Activated CD4-positive, alpha-beta T cell treated with anti-CD3 and anti-CD28 coated beads for 36 hours (primary cell): Measurements from ENCODE around the gene MAPK8IP3. TPM values are rescaled to one million over a fixed set of nuclear protein-coding genes. Genes with fewer than 3 reads are reported as not detected.

Experiments used
- ATAC-seq: fragments of 200-7000 bp; cut with Tn5 transposase; one replicate; pipeline ENCODE4 v1.10.0; 2021; ENCODE audit warnings: mild to moderate bottlenecking, moderate library complexity
- CTCF ChIA-PET: fragments of 350-600 bp; sonication (Branson Sonifier 250); formaldehyde crosslinking; loops from one replicate; lab custom pipeline; 2021; ENCODE audit warnings: antibody characterized with exemption; lab: Charles Lee
- POLR2A ChIA-PET: fragments of 350-600 bp; sonication (Branson Sonifier 250); formaldehyde crosslinking; loops from one replicate; lab custom pipeline; 2021; ENCODE audit warnings: antibody characterized with exemption, inconsistent platforms; lab: Charles Lee
- DNase-seq: peaks from one replicate; pipeline ENCODE4 v3.0.0-alpha.2; 2020
- H3K27ac Mint-ChIP-seq: one replicate; pipeline ENCODE4 v1.8.0; 2021; ENCODE audit warnings: mixed read lengths
- H3K27me3 Mint-ChIP-seq: one replicate; pipeline ENCODE4 v1.8.0; 2021; ENCODE audit warnings: mixed read lengths
- H3K36me3 Mint-ChIP-seq: one replicate; pipeline ENCODE4 v1.8.0; 2021; ENCODE audit warnings: low read depth, mixed read lengths
- H3K4me1 Mint-ChIP-seq: one replicate; pipeline ENCODE4 v1.8.0; 2021; ENCODE audit warnings: mixed read lengths
- H3K4me3 Mint-ChIP-seq: one replicate; pipeline ENCODE4 v1.8.0; 2021; ENCODE audit warnings: mild to moderate bottlenecking, moderate library complexity, mixed read lengths
- H3K9me3 Mint-ChIP-seq: one replicate; pipeline ENCODE4 v1.8.0; 2021; ENCODE audit warnings: low read depth, mixed read lengths
- intact Hi-C, 2 experiments: fragments of 100-400 bp; cut with DNase I in 1 of 2; cut with micrococcal nuclease in 1 of 2; formaldehyde crosslinking; loops; one replicate each; pipeline versions ENCODE4 v1.14.2 to v1.15.1; 2022 to 2024; cut with DNase I, micrococcal nuclease
- total RNA-seq, 2 experiments: library from RNA; stranded (reverse); gene quantifications; one replicate each; pipeline ENCODE4 v1.2.3, GENCODE V29; 2021

The MAPK8IP3 gene
- total RNA-seq, 2 experiments from 2014 or later, result 56.7 to 57.6 TPM

DNA sequence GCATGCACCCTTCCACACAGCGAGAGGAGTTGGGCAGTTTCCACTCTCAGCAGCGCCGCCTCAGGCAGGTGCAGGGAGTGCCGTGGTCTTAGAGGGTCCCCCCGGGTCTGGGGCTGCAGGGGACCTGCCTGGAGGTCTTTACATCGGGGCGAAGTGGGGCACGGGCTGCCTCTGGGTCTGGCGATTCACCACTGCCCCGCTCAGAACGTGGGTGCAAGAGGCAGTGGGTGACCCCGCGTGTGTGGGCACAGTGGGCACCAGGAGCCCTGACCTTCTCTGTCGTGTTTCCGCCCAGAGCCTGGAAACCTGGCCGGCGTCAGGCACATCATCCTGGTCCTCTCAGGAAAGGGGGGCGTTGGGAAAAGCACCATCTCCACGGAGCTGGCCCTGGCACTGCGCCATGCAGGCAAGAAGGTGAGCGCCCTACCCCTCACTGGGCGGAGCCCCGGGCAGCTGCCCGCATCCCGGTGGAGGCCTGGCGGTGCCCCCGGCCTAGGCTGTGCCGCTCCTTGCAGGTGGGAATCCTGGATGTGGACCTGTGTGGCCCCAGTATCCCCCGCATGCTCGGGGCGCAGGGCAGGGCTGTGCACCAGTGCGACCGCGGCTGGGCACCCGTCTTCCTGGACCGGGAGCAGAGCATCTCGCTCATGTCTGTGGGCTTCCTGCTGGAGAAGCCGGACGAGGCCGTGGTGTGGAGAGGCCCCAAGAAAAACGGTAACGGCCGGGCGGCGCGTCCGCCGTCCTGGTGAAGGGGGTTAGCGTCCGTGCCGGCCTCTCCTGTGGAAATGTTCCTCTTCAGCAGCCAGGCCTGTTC lies 80.5 kb downstream of the MAPK8IP3 start:
- POLR2A ChIA-PET, result no interaction called here

GRCh38 chr16:1787056-1787321 lies 81.0 kb downstream of the MAPK8IP3 start:
- CTCF ChIA-PET, result no interaction called here
- intact Hi-C loops, result no loop called here

More for the DNA sequence above, 80.5 kb downstream of the MAPK8IP3 start:
- H3K27me3 Mint-ChIP-seq, result no peaks in the 10 kb centered on the region
- no peak for ATAC-seq
- intact Hi-C loops, result no loop called here
- H3K36me3 Mint-ChIP-seq, result peaks cover 8% of the 10 kb centered on the region
- CTCF ChIA-PET, result no interaction called here
- H3K4me1 Mint-ChIP-seq, result peaks cover 18% of the 10 kb centered on the region
- H3K9me3 Mint-ChIP-seq, result no peaks in the 10 kb centered on the region
- peak; percentile 9 for DNase-seq
- H3K4me3 Mint-ChIP-seq, result no peak overlapping the region
- no peak overlapping the region for H3K27ac Mint-ChIP-seq

GRCh38 chr16:1787322-1788094 lies 81.5 kb downstream of the MAPK8IP3 start:
- POLR2A ChIA-PET, result no interaction called here

More at GRCh38 chr16:1787056-1787321, 81.0 kb downstream of the MAPK8IP3 start:
- Mint-ChIP-seq H3K27ac (no peak overlapping the region), H3K4me3 (no peak overlapping the region), H3K27me3 (no peaks in the 10 kb centered on the region), H3K36me3 (peaks cover 8% of the 10 kb centered on the region), H3K4me1 (peaks cover 14% of the 10 kb centered on the region), H3K9me3 (no peaks in the 10 kb centered on the region)
- no peak for ATAC-seq
- POLR2A ChIA-PET, result no interaction called here
- no peak for DNase-seq

GRCh38 chr16:1788095-1788707 lies 82.2 kb downstream of the MAPK8IP3 start:
- Mint-ChIP-seq H3K4me3 (no peak overlapping the region), H3K9me3 (no peaks in the 10 kb centered on the region), H3K36me3 (peaks cover 8% of the 10 kb centered on the region), H3K4me1 (peaks cover 13% of the 10 kb centered on the region), H3K27me3 (no peaks in the 10 kb centered on the region), H3K27ac (no peak overlapping the region)
- intact Hi-C loops, result no loop called here
- POLR2A ChIA-PET, result no interaction called here
- ATAC-seq (no peak), DNase-seq (no peak)
- CTCF ChIA-PET, result no interaction called here

More at GRCh38 chr16:1787322-1788094, 81.5 kb downstream of the MAPK8IP3 start:
- DNase-seq (no peak), ATAC-seq (no peak)
- intact Hi-C loops, result no loop called here
- CTCF ChIA-PET, result no interaction called here
- no peak overlapping the region for H3K27ac Mint-ChIP-seq
- H3K4me3 Mint-ChIP-seq, result no peak overlapping the region
- peaks cover 14% of the 10 kb centered on the region for H3K4me1 Mint-ChIP-seq
- no peaks in the 10 kb centered on the region for H3K27me3 Mint-ChIP-seq
- H3K36me3 Mint-ChIP-seq, result peaks cover 8% of the 10 kb centered on the region
- H3K9me3 Mint-ChIP-seq, result no peaks in the 10 kb centered on the region

DNA sequence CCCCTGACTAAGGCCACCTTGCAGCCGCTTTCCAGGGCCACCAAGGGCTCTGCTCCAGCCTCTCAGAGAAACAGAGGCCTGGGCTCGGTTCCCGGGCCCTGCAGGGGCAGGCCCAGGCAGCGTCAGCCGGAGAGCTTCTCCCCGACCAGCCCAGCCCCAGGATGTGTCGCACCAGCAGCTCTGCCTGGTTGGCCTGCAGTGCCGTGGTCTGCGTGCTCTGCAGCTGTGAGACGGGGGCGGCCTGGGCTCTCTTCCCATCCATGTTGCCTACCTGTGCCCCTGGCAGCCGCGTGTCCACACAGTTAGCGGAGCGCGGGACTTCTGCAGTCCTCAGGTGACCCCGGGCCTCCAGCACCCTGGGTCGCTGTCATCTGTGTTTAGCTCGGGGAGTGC lies 82.7 kb downstream of the MAPK8IP3 start:
- H3K27me3 Mint-ChIP-seq, result no peaks in the 10 kb centered on the region
- H3K4me3 Mint-ChIP-seq, result no peak overlapping the region
- intact Hi-C loops, result no loop called here
- H3K36me3 Mint-ChIP-seq, result peaks cover 5% of the 10 kb centered on the region
- no peak for DNase-seq
- no peak overlapping the region for H3K27ac Mint-ChIP-seq
- peaks cover 8% of the 10 kb centered on the region for H3K4me1 Mint-ChIP-seq
- no peak for ATAC-seq
- no peaks in the 10 kb centered on the region for H3K9me3 Mint-ChIP-seq
- ChIA-PET CTCF (no interaction called here), POLR2A (no interaction called here)

- H3K27ac Mint-ChIP-seq, result no peak overlapping the region
- no peaks in the 10 kb centered on the region for H3K27me3 Mint-ChIP-seq
- CTCF ChIA-PET, result no interaction called here
- DNase-seq (no peak), ATAC-seq (no peak)
- no peaks in the 10 kb centered on the region for H3K9me3 Mint-ChIP-seq
- intact Hi-C loops, result no loop called here
- POLR2A ChIA-PET, result no interaction called here
- H3K4me3 Mint-ChIP-seq, result no peak overlapping the region
- H3K36me3 Mint-ChIP-seq, result peaks cover 5% of the 10 kb centered on the region
- H3K4me1 Mint-ChIP-seq, result peaks cover 4% of the 10 kb centered on the region
These were observed 83.6 kb downstream of the MAPK8IP3 start for GRCh38 chr16:1789643-1790045.

GRCh38 chr16:1790261-1790610 lies 84.2 kb downstream of the MAPK8IP3 start:
- Mint-ChIP-seq H3K4me1 (peaks cover 2% of the 10 kb centered on the region), H3K27ac (no peak overlapping the region), H3K36me3 (peaks cover 5% of the 10 kb centered on the region), H3K9me3 (no peaks in the 10 kb centered on the region), H3K27me3 (no peaks in the 10 kb centered on the region), H3K4me3 (no peak overlapping the region)
- DNase-seq, result no peak
- POLR2A ChIA-PET, result no interaction called here
- intact Hi-C loops, result no loop called here
- CTCF ChIA-PET, result no interaction called here
- no peak for ATAC-seq

DNA sequence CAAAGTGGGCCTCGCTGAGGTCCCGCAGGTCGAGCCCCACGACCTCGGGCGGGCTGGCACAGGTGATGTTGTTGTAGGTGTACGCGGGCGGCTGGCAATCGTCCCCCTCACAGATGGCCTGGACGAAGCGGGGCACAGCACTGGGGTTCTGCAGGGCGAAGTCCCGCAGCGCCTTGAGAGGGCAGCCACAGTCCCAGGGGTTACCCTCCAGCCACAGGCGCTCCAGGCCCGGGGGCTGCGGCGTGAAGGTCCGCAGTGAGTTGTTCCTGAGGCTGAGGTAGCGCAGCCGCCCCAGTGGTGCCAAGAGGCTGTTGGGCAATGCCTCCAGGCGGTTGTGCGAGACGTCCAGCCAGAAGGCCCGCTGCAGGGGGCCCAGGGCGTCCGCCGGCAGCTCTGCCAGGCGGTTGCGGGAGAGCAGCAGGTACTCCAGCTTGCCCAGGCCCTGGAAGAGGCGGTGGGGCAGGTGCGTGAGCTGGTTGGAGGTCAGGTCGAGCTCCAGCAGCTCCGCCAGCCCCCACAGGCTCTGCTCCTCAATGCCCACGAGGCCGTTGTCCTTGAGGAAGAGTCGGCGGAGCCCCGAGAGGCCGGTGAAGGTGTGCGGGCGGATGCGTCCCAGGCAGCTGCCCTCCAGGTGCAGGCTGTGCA lies 84.7 kb downstream of the MAPK8IP3 start:
- H3K9me3 Mint-ChIP-seq, result no peaks in the 10 kb centered on the region
- ChIA-PET POLR2A (interaction anchor here (1.2 kb wide), 1 partner anchor 8 kb away, joined by 3 read pairs; the partner anchor contains the start of gene NUBP2), CTCF (no interaction called here)

GRCh38 chr16:1791256-1791942 lies 85.4 kb downstream of the MAPK8IP3 start:
- no peak for ATAC-seq
- Mint-ChIP-seq H3K4me1 (no peaks in the 10 kb centered on the region), H3K9me3 (no peaks in the 10 kb centered on the region), H3K4me3 (no peak overlapping the region), H3K27ac (no peak overlapping the region), H3K27me3 (no peaks in the 10 kb centered on the region), H3K36me3 (peaks cover 5% of the 10 kb centered on the region)
- intact Hi-C loops, result no loop called here
- ChIA-PET POLR2A (interaction anchor here (1.2 kb wide), 1 partner anchor 8 kb away, joined by 3 read pairs; the partner anchor contains the start of gene NUBP2), CTCF (no interaction called here)
- no peak for DNase-seq

More for the DNA sequence above, 84.7 kb downstream of the MAPK8IP3 start:
- DNase-seq, result no peak
- Mint-ChIP-seq H3K4me3 (no peak overlapping the region), H3K27ac (no peak overlapping the region), H3K27me3 (no peaks in the 10 kb centered on the region), H3K36me3 (peaks cover 5% of the 10 kb centered on the region), H3K4me1 (no peaks in the 10 kb centered on the region)
- intact Hi-C loops, result no loop called here
- no peak for ATAC-seq

DNA sequence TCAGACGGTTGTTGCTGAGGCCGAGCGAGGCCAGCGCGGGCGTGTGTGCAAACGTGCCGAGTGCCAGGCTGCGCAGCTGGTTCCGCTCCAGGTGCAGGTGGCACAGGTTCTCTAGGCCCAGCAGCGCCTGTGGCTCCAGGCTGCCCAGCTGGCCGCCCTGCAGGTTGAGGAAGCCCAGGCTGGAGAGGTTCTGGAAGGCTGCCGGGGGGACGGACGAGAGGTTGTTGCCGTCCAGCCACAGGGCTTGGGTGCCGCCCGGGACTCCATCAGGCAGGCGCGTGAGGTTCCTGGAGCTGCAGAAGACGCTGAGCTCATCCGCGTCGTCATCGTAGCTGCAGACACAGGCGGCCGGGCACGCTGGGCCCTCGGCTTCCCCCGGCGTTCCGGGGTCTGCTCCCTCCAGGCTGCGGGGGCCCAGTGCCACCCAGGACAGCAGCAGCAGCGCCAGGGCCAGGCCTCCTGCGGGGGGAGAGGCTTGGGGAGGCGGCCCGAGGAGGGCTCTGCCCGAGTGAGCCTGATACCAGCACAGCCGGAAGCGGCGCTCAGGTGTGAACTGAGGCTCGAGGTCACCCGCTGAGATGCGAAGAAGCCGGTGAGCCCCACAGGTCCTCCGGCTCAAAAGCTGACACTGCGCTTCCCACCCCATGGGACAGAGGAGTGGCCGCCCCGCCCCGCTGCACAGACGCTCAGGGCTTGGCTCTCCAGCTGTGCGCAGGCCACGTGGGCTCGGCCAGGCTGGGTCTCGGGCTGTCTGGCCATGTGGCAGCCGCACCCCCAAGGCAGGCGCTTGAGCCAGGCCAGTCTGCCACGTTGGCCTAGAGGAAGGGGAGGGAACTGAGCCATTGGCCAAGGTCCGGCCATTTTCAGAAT lies 86.2 kb downstream of the MAPK8IP3 start:
- ATAC-seq (no peak), DNase-seq (no peak)
- Mint-ChIP-seq H3K4me1 (no peaks in the 10 kb centered on the region), H3K4me3 (no peak overlapping the region), H3K36me3 (peaks cover 10% of the 10 kb centered on the region), H3K9me3 (peaks cover 1% of the 10 kb centered on the region), H3K27me3 (no peaks in the 10 kb centered on the region), H3K27ac (no peak overlapping the region)
- ChIA-PET CTCF (no interaction called here), POLR2A (no interaction called here)
- intact Hi-C loops, result no loop called here
